ENCODE data around the gene ROS1.
A peak's percentile ranks its signal among the peaks of the same experiment; 100 is the strongest.

Gene ROS1

DNA sequence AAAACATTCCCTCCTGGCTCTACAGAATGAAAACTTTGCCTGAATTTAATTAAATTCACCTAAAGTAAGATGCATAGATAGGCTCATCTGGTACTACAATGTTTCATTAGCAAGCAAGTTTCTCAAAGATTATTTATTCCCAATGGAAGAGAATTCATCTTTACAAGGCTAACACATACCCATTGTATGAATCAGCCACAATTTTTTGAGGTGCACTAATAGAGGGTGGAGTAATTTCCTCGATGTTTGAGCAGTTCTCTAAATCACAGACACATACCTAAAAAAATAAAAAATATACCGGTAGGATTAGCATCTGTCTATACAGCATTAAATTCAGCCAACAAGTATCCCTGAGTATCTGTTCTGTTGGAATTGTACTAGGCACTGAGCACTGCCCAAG, 32.7 kb downstream of the ROS1 start:
- Histone ChIP-seq H3K27ac (ENCODE audit: low read depth, low read length) (no peak overlapping the region), H3K4ac (ENCODE audit: low read depth, low read length) (no peak overlapping the region), H2BK12ac (ENCODE audit: low read length) (no peak overlapping the region), H3K4me2 (ENCODE audit: low read length) (no peak overlapping the region), H3K79me2 (ENCODE audit: control insufficient read depth, insufficient read depth, low read length, poor library complexity) (no peaks in the 10 kb centered on the region), H2BK120ac (ENCODE audit: insufficient read depth, low read length, poor library complexity) (no peak overlapping the region), H3K9ac (ENCODE audit: low read length) (no peak overlapping the region), H4K12ac (ENCODE audit: low read depth, low read length) (no peak overlapping the region), H4K8ac (ENCODE audit: low read depth, low read length) (no peak overlapping the region), H3K4me3 (ENCODE audit: low read depth, low read length) (no peak overlapping the region), H2BK5ac (ENCODE audit: low read depth, low read length, poor library complexity) (no peak overlapping the region), H3K14ac (ENCODE audit: low read length) (no peak overlapping the region), H3K36me3 (ENCODE audit: control insufficient read depth in 1 of 2, insufficient read depth in 2 of 2, low read length in 2 of 2) (no peaks in the 10 kb centered on the region), H3K4me1 (ENCODE audit: control insufficient read depth in 1 of 2, insufficient read depth in 2 of 2, low read length in 2 of 2) (no peaks in the 10 kb centered on the region), H2AK5ac (ENCODE audit: low read length) (no peak overlapping the region), H4K91ac (ENCODE audit: low read depth, low read length) (no peak overlapping the region), H2AFZ (ENCODE audit: insufficient read depth, low read length, poor library complexity) (no peak overlapping the region), H3K79me1 (ENCODE audit: low read length) (no peaks in the 10 kb centered on the region), H3K27me3 (ENCODE audit: insufficient read depth, low read length) (no peaks in the 10 kb centered on the region), H3K18ac (ENCODE audit: low read length) (no peak overlapping the region), H3K23ac (ENCODE audit: low read length) (no peak overlapping the region), H3K9me3 (ENCODE audit: insufficient read depth, low read depth, low read length) (no peaks in the 10 kb centered on the region)
- no CpG with 5 or more reads among the region's 2 CpGs for WGBS (ENCODE audit: extremely low coverage, insufficient coverage, insufficient read length)
- no peak for DNase-seq

DNA sequence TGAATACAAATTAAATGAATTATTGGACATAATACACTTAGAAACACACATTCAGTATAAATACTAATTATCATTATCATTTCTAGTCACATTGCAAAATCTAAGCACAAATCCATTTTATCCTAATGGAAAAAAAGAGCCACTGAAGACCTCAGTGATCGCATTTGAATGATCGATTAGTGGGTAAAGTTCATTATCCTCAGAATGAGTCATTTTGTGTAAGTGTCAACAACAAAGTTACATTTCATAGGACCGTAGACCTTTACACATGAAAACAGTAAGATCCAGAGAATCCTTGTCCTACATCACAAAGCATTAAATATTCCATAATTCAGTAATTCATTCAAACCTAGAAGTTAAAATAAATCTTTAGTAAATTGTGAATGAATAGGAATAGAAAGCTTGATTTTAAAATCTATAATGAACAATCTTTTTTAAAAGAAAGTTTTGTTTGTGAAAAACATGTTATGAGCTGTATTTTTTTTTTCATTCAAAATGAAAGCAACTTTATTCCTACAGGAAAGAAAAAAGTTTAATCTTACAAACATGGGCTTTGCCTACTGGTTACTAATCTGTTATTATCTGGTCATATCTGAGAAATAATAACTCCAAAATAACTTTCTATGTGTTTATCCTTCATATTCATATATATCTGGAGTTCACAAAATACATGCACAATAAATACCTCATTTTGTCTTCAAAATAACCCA, 33.7 kb downstream of the ROS1 start:
- Histone ChIP-seq H2AK5ac (ENCODE audit: low read length) (no peak overlapping the region), H2BK5ac (ENCODE audit: low read depth, low read length, poor library complexity) (no peak overlapping the region), H4K12ac (ENCODE audit: low read depth, low read length) (no peak overlapping the region), H2BK120ac (ENCODE audit: insufficient read depth, low read length, poor library complexity) (no peak overlapping the region), H3K36me3 (ENCODE audit: control insufficient read depth in 1 of 2, insufficient read depth in 2 of 2, low read length in 2 of 2) (no peaks in the 10 kb centered on the region), H4K91ac (ENCODE audit: low read depth, low read length) (no peak overlapping the region), H3K79me1 (ENCODE audit: low read length) (no peaks in the 10 kb centered on the region), H3K4me1 (ENCODE audit: control insufficient read depth in 1 of 2, insufficient read depth in 2 of 2, low read length in 2 of 2) (no peaks in the 10 kb centered on the region), H3K4me2 (ENCODE audit: low read length) (no peak overlapping the region), H3K23ac (ENCODE audit: low read length) (no peak overlapping the region), H3K27ac (ENCODE audit: low read depth, low read length) (no peak overlapping the region), H3K4ac (ENCODE audit: low read depth, low read length) (no peak overlapping the region), H3K9me3 (ENCODE audit: insufficient read depth, low read depth, low read length) (no peaks in the 10 kb centered on the region), H4K8ac (ENCODE audit: low read depth, low read length) (no peak overlapping the region), H3K9ac (ENCODE audit: low read length) (no peak overlapping the region), H3K27me3 (ENCODE audit: insufficient read depth, low read length) (no peaks in the 10 kb centered on the region), H2BK12ac (ENCODE audit: low read length) (no peak overlapping the region), H3K4me3 (ENCODE audit: low read depth, low read length) (no peak overlapping the region), H2AFZ (ENCODE audit: insufficient read depth, low read length, poor library complexity) (no peak overlapping the region), H3K14ac (ENCODE audit: low read length) (no peak overlapping the region), H3K18ac (ENCODE audit: low read length) (no peak overlapping the region), H3K79me2 (ENCODE audit: control insufficient read depth, insufficient read depth, low read length, poor library complexity) (no peaks in the 10 kb centered on the region)
- DNase-seq: no peak
- WGBS (ENCODE audit: extremely low coverage, insufficient coverage, insufficient read length): no CpG with 5 or more reads among the region's 3 CpGs

DNA sequence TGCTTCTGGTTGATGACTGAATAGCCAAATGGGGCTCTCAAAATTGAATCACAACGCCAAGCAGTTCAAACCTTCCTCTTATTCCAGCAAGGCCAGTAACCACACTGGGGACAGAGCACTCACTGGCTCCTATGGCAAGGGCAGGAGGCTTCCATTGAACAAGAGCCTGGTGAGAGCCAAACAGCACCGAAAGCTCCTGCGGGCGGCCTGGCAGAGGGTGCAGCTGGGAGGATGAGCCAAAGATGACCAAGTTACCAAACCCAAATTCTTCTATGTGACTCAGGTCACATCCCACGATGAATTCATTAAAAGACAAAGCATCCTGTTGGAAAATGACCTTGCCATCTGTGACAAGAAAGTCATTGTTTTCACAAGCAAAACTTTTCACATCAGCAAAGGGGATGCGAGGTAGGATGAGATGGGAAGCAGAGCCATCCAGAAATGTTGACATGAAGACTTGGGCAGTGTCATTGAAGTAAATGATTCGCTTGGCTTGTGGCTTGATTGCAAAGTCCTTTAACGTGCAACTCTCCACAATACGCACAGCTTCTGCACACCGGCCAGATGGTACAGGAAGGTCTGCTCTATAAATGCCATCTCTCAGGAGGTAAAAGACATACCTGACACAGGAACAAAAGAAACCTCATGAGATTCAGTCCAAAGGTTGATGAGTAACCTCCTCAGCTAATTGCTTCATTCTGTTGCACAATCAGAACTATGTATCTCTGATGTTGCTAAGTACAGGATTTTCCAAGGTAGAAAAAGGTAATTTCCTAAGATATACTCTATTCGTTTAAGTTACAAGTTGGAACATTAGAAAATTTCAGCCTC, 36.3 kb downstream of the ROS1 start:
- no peaks in the 10 kb centered on the region for H3K36me3 ChIP-seq (ENCODE audit: control insufficient read depth in 1 of 2, insufficient read depth in 2 of 2, low read length in 2 of 2)
- H3K4me2 ChIP-seq (ENCODE audit: low read length): no peak overlapping the region
- H3K9ac ChIP-seq (ENCODE audit: low read length): no peak overlapping the region
- H2BK120ac ChIP-seq (ENCODE audit: insufficient read depth, low read length, poor library complexity): no peak overlapping the region
- no peak overlapping the region for H2AFZ ChIP-seq (ENCODE audit: insufficient read depth, low read length, poor library complexity)
- H2BK5ac ChIP-seq (ENCODE audit: low read depth, low read length, poor library complexity): no peak overlapping the region
- no peaks in the 10 kb centered on the region for H3K9me3 ChIP-seq (ENCODE audit: insufficient read depth, low read depth, low read length)
- no peaks in the 10 kb centered on the region for H3K27me3 ChIP-seq (ENCODE audit: insufficient read depth, low read length)
- no peak overlapping the region for H3K23ac ChIP-seq (ENCODE audit: low read length)
- H4K91ac ChIP-seq (ENCODE audit: low read depth, low read length): no peak overlapping the region
- no peak overlapping the region for H3K18ac ChIP-seq (ENCODE audit: low read length)
- H3K4me3 ChIP-seq (ENCODE audit: low read depth, low read length): no peak overlapping the region
- no CpG with 5 or more reads among the region's 11 CpGs for WGBS (ENCODE audit: extremely low coverage, insufficient coverage, insufficient read length)
- H3K4me1 ChIP-seq (ENCODE audit: control insufficient read depth in 1 of 2, insufficient read depth in 2 of 2, low read length in 2 of 2): no peaks in the 10 kb centered on the region
- no peak overlapping the region for H2AK5ac ChIP-seq (ENCODE audit: low read length)
- no peak overlapping the region for H4K8ac ChIP-seq (ENCODE audit: low read depth, low read length)
- H4K12ac ChIP-seq (ENCODE audit: low read depth, low read length): no peak overlapping the region
- no peak overlapping the region for H2BK12ac ChIP-seq (ENCODE audit: low read length)
- no peak overlapping the region for H3K27ac ChIP-seq (ENCODE audit: low read depth, low read length)
- H3K79me2 ChIP-seq (ENCODE audit: control insufficient read depth, insufficient read depth, low read length, poor library complexity): no peaks in the 10 kb centered on the region
- no peak overlapping the region for H3K14ac ChIP-seq (ENCODE audit: low read length)
- H3K4ac ChIP-seq (ENCODE audit: low read depth, low read length): no peak overlapping the region
- peak; percentile 30 to 90 for DNase-seq
- H3K79me1 ChIP-seq (ENCODE audit: low read length): no peaks in the 10 kb centered on the region

DNA sequence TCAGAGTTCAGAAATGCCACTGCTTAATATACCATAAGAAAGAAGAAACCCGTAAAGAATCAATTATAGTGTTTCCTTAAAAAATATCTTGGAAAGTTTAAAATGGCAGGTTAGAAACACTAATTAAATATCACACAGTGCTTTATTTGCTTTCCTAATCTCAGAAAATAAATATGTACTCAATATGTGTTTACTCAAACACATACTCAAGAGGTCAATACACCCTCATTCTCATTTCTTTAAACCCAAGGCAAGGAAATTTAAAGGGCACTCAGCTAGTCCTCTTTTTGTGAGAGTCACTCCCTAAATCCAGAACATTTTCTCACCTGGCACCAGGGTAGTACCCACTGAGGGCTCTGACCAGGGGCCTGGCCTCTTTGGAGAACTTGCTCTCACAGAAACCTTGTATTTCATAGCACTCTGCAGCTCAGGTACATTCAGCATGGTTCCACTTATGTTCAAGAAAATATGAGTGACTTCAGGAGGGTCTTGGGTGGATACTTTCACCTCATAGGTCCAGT, 38.2 kb downstream of the ROS1 start:
- no peak overlapping the region for H4K8ac ChIP-seq (ENCODE audit: low read depth, low read length)
- no peak overlapping the region for H3K27ac ChIP-seq (ENCODE audit: low read depth, low read length)
- H3K14ac ChIP-seq (ENCODE audit: low read length): no peak overlapping the region
- no peak for DNase-seq
- no peak overlapping the region for H4K91ac ChIP-seq (ENCODE audit: low read depth, low read length)
- H2BK12ac ChIP-seq (ENCODE audit: low read length): no peak overlapping the region
- H3K9me3 ChIP-seq (ENCODE audit: insufficient read depth, low read depth, low read length): no peaks in the 10 kb centered on the region
- no peaks in the 10 kb centered on the region for H3K79me2 ChIP-seq (ENCODE audit: control insufficient read depth, insufficient read depth, low read length, poor library complexity)
- H3K4me2 ChIP-seq (ENCODE audit: low read length): no peak overlapping the region
- no peaks in the 10 kb centered on the region for H3K4me1 ChIP-seq (ENCODE audit: control insufficient read depth in 1 of 2, insufficient read depth in 2 of 2, low read length in 2 of 2)
- H2BK5ac ChIP-seq (ENCODE audit: low read depth, low read length, poor library complexity): no peak overlapping the region
- no peak overlapping the region for H3K4me3 ChIP-seq (ENCODE audit: low read depth, low read length)
- no peak overlapping the region for H3K23ac ChIP-seq (ENCODE audit: low read length)
- H3K18ac ChIP-seq (ENCODE audit: low read length): no peak overlapping the region
- H3K9ac ChIP-seq (ENCODE audit: low read length): no peak overlapping the region
- WGBS (ENCODE audit: extremely low coverage, insufficient coverage, insufficient read length): no CpG with 5 or more reads among the region's 1 CpG
- H3K4ac ChIP-seq (ENCODE audit: low read depth, low read length): no peak overlapping the region
- no peak overlapping the region for H2AK5ac ChIP-seq (ENCODE audit: low read length)
- H4K12ac ChIP-seq (ENCODE audit: low read depth, low read length): no peak overlapping the region
- H3K79me1 ChIP-seq (ENCODE audit: low read length): no peaks in the 10 kb centered on the region
- no peaks in the 10 kb centered on the region for H3K27me3 ChIP-seq (ENCODE audit: insufficient read depth, low read length)
- no peaks in the 10 kb centered on the region for H3K36me3 ChIP-seq (ENCODE audit: control insufficient read depth in 1 of 2, insufficient read depth in 2 of 2, low read length in 2 of 2)
- no peak overlapping the region for H2AFZ ChIP-seq (ENCODE audit: insufficient read depth, low read length, poor library complexity)
- no peak overlapping the region for H2BK120ac ChIP-seq (ENCODE audit: insufficient read depth, low read length, poor library complexity)

All from trophoblast cell (in vitro differentiated cells and primary cell).